Pancreas (tissue), 10 donors: Measurements from ENCODE around the gene TIGD3. TPM values are rescaled to one million over a fixed set of nuclear protein-coding genes. Genes with fewer than 3 reads are reported as not detected.
A peak's percentile ranks its signal among the peaks of the same experiment; 100 is the strongest.

Source experiments
- ATAC-seq, 4 donors: fragments of 200-7000 bp; cut with Tn5 transposase; one replicate each; pipeline versions ENCODE4 v1.8.0 to v1.9.1; 2020; ENCODE audit warnings: mild to moderate bottlenecking in 4 of 4, moderate library complexity in 4 of 4
- DNase-seq, 6 donors: peaks; one replicate each; pipeline ENCODE4 v3.0.0-alpha.2; 2020
- FAIRE-seq: peaks from 2 replicates; lab custom pipeline; 2012; peaks lifted over from hg19 to GRCh38; lab: Jason Lieb, UNC
- H3K27ac ChIP-seq, 4 donors: fragments of 200-600 bp; sonication (generic); 1 replicate in 3 of 4; 2 replicates in 1 of 4; pipeline versions ENCODE4 v1.5.0 to v1.8.0; 2020
- H3K27me3 ChIP-seq, 4 donors: fragments of 200-600 bp; one replicate each; pipeline ENCODE4 v1.8.0; 2021
- H3K36me3 ChIP-seq, 3 donors: fragments of 200-600 bp; sonication (generic) in 1 of 3; one replicate each; pipeline versions ENCODE4 v1.5.0 to v1.8.0; 2020 to 2021
- H3K4me1 ChIP-seq, 3 donors: fragments of 200-600 bp; one replicate each; pipeline ENCODE4 v1.8.0; 2021
- H3K4me3 ChIP-seq, 4 donors: fragments of 200-600 bp; sonication (generic) in 2 of 4; one replicate each; pipeline versions ENCODE4 v1.5.0 to v1.8.0; 2020 to 2021
- H3K9me3 ChIP-seq, 4 donors: fragments of 200-600 bp; one replicate each; pipeline ENCODE4 v1.8.0; 2021
- CTCF ChIP-seq, 4 donors: fragments of 200-600 bp; sonication (generic) in 3 of 4; IDR thresholded peaks; one replicate each; pipeline versions ENCODE4 v1.5.0 to v1.8.0; 2021; ENCODE audit warnings: antibody characterized with exemption in 4 of 4
- WGBS, 2 donors: extraction: QIAGEN DNeasy Blood & Tissue Kit; methylation state at CpG; one replicate each; pipeline ENCODE4 v1.1.7; 2013; 5-methylcytosine and 5-hydroxymethylcytosine counted together
- intact Hi-C, 3 donors: fragments of 100-400 bp; cut with DNase I; formaldehyde crosslinking; loops; one replicate each; pipeline versions ENCODE4 v1.11.1 to v1.14.2; 2022
- polyA plus RNA-seq, 2 donors: library from polyadenylated mRNA; stranded (reverse); fragments of 200-250 nt; gene quantifications; one replicate each; pipeline ENCODE4 v1.2.3, GENCODE V29; 2013
- total RNA-seq, 6 donors: library from RNA; stranded (reverse); fragmentation: NEBNext Ultra II Directional in 4 of 6; extraction: Animal tissue kit (Norgen Biotek cat#: 25700) in 4 of 6; gene quantifications; one replicate each; pipeline versions ENCODE4 v1.2.1 to v1.2.4, GENCODE V29; 2021 to 2023
- donor health status: healthy with polysubstance abuse.
- donor health status: DM: no; HTN: no; CAD: no; lungs with moderate emphysema.
- donor health status: DM: no; HTN: no; CAD: no.
- donor health status: control.
- donor health status: control.
- donor health status: Bipolar disorder and iron deficiency.
- donor health status: DM: yes; HTN: yes; CAD: no.
- donor health status: DM: no; HTN: no; CAD: no.
- donor health status: DM: no; HTN: no; CAD: no.
- donor health status: DM: yes; HTN: yes; CAD: no.

The TIGD3 gene
- total and polyA plus RNA-seq, 8 donors = 0.06 to 0.68 (median 0.15) TPM; not detected in 2

GRCh38 chr11:65399845-65400244 lies 45.3 kb downstream of the TIGD3 start:
- no peak for ATAC-seq
- H3K4me3 ChIP-seq = no peak overlapping the region
- TF ChIP-seq CTCF (IDR thresholded peaks at IDR 0.05) = no peak
- intact Hi-C loops = no loop called here
- 94% methylated on average over 10 of the region's 10 CpGs for WGBS, 2 donors
- no peak for FAIRE-seq
- no peaks in the 10 kb centered on the region for H3K9me3 ChIP-seq
- no peak overlapping the region for H3K27ac ChIP-seq
- H3K36me3 ChIP-seq = peaks cover 0 to 44% (median 26%) of the 10 kb centered on the region in 3 donors
- peak in 2 of 6 donors; percentile 49 to 58 for DNase-seq
- no peaks in the 10 kb centered on the region for H3K27me3 ChIP-seq
- no peaks in the 10 kb centered on the region for H3K4me1 ChIP-seq

GRCh38 chr11:65400307-65401072 lies 45.9 kb downstream of the TIGD3 start:
- intact Hi-C loops = no loop called here
- peaks cover 0 to 49% (median 30%) of the 10 kb centered on the region in 3 donors for H3K36me3 ChIP-seq
- no peak overlapping the region for H3K4me3 ChIP-seq
- H3K27me3 ChIP-seq = no peaks in the 10 kb centered on the region
- no peaks in the 10 kb centered on the region for H3K4me1 ChIP-seq
- no peak overlapping the region for H3K27ac ChIP-seq
- TF ChIP-seq CTCF (IDR thresholded peaks at IDR 0.05) = no peak
- FAIRE-seq = no peak
- 87 to 90% methylated on average over 17 of the region's 17 CpGs for WGBS, 2 donors
- DNase-seq = peak in 2 of 6 donors; percentile 34 to 62
- no peaks in the 10 kb centered on the region for H3K9me3 ChIP-seq
- ATAC-seq = no peak

GRCh38 chr11:65401073-65401802 lies 46.7 kb downstream of the TIGD3 start:
- Histone ChIP-seq H3K27ac (no peak overlapping the region), H3K36me3 (peaks cover 0 to 56% (median 27%) of the 10 kb centered on the region in 3 donors), H3K4me3 (no peak overlapping the region), H3K27me3 (no peaks in the 10 kb centered on the region), H3K9me3 (no peaks in the 10 kb centered on the region), H3K4me1 (no peaks in the 10 kb centered on the region)
- no peak for TF ChIP-seq CTCF (IDR thresholded peaks at IDR 0.05)
- 84% methylated on average over 13 to 16 of the region's 16 CpGs for WGBS, 2 donors
- ATAC-seq = no peak
- no peak for FAIRE-seq
- no peak for DNase-seq
- intact Hi-C loops = no loop called here

- no peak for ATAC-seq
- Histone ChIP-seq H3K4me3 (no peak overlapping the region), H3K27me3 (no peaks in the 10 kb centered on the region), H3K27ac (no peak overlapping the region), H3K36me3 (peaks cover 4 to 58% (median 27%) of the 10 kb centered on the region in 3 donors), H3K4me1 (no peaks in the 10 kb centered on the region), H3K9me3 (no peaks in the 10 kb centered on the region)
- WGBS, 2 donors = 76 to 82% methylated on average over 10 of the region's 10 CpGs
- no peak for DNase-seq
- TF ChIP-seq CTCF (IDR thresholded peaks at IDR 0.05) = no peak
- FAIRE-seq = no peak
- intact Hi-C loops = no loop called here
Observed at GRCh38 chr11:65401803-65402248, 47.3 kb downstream of the TIGD3 start.
